SKM-1 (cell line): Measurements from ENCODE around the gene SNRPD2.
A peak's percentile ranks its signal among the peaks of the same experiment; 100 is the strongest.

Experiments used
- DNase-seq: peaks from one replicate; lab custom pipeline; 2025; ENCODE audit not compliant: unreplicated experiment; lab: John Stamatoyannopoulos, UW

The SNRPD2 gene

GRCh38 chr19:45659096-45659729 lies 32.5 kb downstream of the SNRPD2 start:
- DNase-seq, result no peak

GRCh38 chr19:45657520-45658167 lies 34.1 kb downstream of the SNRPD2 start:
- DNase-seq, result no peak

- no peak for DNase-seq
Observed at GRCh38 chr19:45655073-45655472, 36.7 kb downstream of the SNRPD2 start.

- DNase-seq, result no peak
Observed at GRCh38 chr19:45653634-45654033, 38.1 kb downstream of the SNRPD2 start.

GRCh38 chr19:45650722-45651121 lies 41.0 kb downstream of the SNRPD2 start:
- no peak for DNase-seq

GRCh38 chr19:45646345-45646698 lies 45.4 kb downstream of the SNRPD2 start:
- DNase-seq, result no peak

GRCh38 chr19:45645631-45646344 lies 46.0 kb downstream of the SNRPD2 start:
- no peak for DNase-seq

GRCh38 chr19:45645068-45645630 lies 46.6 kb downstream of the SNRPD2 start:
- DNase-seq, result no peak

GRCh38 chr19:45643927-45644771 lies 47.6 kb downstream of the SNRPD2 start:
- DNase-seq, result no peak

- DNase-seq, result peak; percentile 48
Observed at GRCh38 chr19:45643024-45643926, 48.5 kb downstream of the SNRPD2 start.

- peak; percentile 78 for DNase-seq
Observed at GRCh38 chr19:45641274-45642105, 50.3 kb downstream of the SNRPD2 start.

GRCh38 chr19:45640849-45641273 lies 50.9 kb downstream of the SNRPD2 start:
- no peak for DNase-seq

- no peak for DNase-seq
Observed at GRCh38 chr19:45638930-45639729, 52.6 kb downstream of the SNRPD2 start, which contains the start of gene EML2. TSS of gene EML2 (minus strand) at chr19:45639397. CDS start at chr19:45639376, 21 bp downstream.

GRCh38 chr19:45637890-45638667 lies 53.7 kb downstream of the SNRPD2 start:
- DNase-seq, result no peak
